HG02610 (cell line): ENCODE data around the gene PIN4.
"Not testable (repeated sequence)": the region's sequence is repeated elsewhere in the genome, so short reads cannot be mapped to it uniquely, and the experiment has no call there.

Experiments used
- ATAC-seq: cut with Tn5 transposase; IDR thresholded peaks from one replicate; pipeline ENCODE4 v1.9.1; 2021; ENCODE audit warnings: mild to moderate bottlenecking, moderate library complexity; ENCODE audit not compliant: unreplicated experiment

The PIN4 gene

DNA sequence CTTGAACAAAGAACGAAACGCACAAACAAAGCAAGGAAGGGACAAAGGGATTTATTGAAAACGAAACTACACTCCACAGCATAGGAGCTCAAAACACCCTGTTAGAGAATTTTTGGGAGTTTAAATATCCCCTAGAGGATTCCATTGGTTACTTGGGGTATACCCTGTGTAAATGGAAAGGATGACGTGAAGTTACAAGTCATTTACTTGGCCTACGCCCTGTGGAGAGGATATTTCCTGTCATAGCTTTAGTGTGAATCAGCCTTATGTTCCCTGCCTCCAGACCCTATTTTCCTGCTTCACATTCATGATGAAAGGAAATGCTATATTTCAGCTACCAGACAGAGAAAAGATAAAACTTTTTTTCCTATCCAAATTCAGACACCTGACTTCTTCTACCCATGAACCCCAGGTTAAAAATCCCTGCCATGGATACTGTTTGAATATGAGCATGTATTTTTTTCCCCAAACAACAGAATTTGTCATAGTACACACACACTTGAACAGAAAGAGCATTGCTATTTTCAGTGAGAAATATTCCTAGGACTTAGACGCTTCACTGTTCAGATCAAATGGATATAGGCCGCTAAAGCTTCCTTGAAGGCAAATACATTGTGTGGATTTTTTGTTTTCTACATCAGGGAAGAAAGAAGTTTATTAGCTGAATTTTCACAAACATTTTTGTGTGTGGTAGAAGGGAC lies 20.4 kb downstream of the PIN4 start:
- no peak for ATAC-seq

DNA sequence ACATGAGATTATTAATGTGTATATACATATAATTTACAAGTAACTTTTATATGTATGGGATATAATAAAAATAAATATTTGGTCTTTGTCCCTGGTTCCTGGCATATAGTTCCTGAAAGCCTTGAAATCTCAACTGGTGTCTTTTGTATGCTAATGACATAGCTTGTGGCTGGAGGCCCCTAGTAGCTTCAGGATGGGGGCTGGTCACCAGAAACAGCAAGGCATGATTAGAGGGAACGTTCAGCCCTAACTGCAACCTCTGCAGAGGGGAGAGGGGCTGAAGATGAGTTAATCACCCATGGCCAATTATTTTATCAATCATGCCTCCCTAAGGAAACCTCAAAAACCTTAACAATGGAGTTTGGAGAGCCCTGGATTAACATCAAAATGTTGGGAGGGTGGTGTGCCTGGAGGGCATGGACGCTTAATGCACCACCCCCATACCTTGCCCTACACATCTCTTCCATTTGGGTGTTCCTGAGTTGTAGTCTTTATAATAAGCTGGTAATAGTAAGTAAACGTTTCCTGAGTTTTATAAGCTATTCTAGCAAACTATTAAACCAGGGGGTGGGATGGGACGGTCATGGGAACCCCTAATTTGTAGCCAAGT lies 21.3 kb downstream of the PIN4 start:
- no peak for ATAC-seq

DNA sequence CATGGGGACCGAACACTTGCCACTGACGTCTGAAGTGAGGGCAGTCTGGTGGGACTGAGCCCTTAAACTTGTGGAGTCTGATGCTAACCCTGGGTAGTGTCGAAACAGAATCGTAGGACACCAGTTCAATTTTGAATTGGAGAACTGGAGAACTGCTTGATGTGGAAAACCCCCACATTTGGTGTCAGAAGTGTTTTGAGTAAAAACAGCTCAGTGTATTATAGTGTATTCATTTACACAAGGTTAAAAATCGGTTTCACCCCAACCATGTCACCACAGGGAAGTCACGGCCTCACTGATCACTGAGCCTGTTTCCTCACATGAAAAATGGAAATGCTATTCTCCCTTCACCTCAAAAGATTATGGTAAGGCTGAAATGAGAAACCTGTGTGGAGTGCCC lies 21.9 kb downstream of the PIN4 start:
- no peak for ATAC-seq

GRCh38 chrX:72205706-72206105 lies 24.1 kb downstream of the PIN4 start:
- no peak for ATAC-seq

DNA sequence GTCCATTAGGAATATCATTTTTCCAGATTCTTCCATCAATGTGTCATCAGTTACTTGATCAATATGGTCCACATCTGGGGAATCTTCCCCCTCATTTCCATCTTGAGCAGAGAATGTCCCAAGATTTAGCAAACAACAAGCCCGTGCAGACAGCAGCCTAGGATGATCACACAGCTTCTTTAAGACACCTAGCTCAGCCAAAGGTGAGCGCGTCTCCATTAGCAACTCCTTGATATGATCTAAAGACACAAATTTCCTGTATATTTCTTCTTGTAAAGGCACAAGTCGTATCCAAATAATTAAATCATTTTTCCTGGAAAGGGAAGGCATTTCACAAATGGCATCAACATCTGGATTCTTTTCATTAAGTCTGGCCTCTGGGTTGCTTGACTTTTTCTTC lies 25.8 kb downstream of the PIN4 start:
- ATAC-seq, result no peak

- no peak for ATAC-seq
Observed at GRCh38 chrX:72208126-72208800, 26.7 kb downstream of the PIN4 start.

DNA sequence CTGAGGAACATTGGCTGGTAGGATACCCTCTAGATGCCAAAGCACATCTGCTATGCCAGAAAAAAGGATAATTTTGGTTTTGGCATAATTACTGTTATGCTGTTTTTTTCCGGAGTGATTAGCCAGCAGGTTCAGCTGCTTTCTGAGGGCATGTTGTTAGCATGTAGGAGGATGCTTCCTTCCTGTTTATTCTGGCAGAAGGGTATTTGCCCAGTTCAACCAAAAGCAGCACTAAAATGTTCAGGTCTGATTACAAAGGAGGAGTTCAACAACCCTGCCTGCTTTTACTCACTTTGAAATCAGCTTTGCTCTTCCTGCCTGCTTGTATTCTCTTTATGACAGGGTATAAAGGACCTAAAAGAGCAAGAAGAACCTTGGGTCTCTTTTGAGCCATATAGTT lies 35.4 kb downstream of the PIN4 start:
- no peak for ATAC-seq

DNA sequence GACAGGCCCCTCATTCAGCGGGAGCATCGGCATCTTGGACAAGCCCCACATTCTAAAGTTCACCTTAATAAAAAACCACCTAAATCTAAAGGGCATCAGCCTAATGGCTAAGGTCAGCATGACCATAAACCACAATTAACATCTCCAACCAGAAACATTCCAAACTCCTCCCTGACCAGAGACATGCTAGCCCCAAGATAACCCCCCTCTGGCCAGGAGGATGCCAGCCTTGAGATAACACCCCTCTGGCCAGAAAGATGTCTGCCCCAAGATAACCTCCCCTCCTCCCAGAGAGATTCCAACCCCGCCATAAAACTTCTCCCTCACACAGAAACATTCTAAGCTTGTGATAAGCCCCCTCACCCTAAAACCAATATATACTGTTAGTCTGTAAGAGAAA lies 38.8 kb downstream of the PIN4 start:
- ATAC-seq, result not testable (repeated sequence)

GRCh38 chrX:72230290-72230689 lies 48.7 kb downstream of the PIN4 start:
- no peak for ATAC-seq

DNA sequence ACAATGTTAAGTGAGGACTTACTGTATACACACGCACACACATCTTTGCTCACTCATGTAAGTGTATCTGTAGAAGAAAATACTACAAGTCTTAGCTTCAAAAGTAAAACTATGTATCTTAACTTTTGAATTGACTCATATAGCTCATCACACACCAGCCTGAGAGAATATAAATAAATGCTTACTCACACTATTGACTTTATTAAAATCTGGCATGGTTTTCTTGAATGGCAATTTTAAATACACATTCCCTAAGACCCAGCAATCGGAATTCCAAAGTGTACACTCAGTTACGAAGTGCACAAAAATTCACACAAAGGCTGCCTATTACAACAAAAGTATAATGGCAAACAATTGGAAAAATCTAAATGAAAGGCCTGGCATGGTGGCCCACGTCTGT lies 55.3 kb downstream of the PIN4 start:
- ATAC-seq, result no peak

DNA sequence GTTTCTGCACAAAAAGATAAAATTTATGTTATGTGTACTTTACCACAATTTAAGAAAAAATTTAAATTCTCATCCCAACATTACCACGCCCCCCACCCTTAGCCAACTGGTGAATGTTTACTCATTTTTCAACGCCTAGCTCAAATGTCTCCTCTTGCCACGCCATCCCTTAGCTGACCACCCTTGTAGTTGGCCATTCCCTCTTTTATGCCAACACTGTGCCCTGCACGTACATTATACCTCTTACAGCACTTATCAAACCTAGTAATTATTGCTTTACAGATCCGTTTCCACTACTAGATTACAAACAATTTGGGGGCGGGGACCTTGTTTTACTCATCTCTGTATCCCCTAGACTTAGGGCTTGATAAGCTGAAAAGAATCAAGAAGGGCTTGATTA lies 56.6 kb downstream of the PIN4 start:
- ATAC-seq, result no peak

DNA sequence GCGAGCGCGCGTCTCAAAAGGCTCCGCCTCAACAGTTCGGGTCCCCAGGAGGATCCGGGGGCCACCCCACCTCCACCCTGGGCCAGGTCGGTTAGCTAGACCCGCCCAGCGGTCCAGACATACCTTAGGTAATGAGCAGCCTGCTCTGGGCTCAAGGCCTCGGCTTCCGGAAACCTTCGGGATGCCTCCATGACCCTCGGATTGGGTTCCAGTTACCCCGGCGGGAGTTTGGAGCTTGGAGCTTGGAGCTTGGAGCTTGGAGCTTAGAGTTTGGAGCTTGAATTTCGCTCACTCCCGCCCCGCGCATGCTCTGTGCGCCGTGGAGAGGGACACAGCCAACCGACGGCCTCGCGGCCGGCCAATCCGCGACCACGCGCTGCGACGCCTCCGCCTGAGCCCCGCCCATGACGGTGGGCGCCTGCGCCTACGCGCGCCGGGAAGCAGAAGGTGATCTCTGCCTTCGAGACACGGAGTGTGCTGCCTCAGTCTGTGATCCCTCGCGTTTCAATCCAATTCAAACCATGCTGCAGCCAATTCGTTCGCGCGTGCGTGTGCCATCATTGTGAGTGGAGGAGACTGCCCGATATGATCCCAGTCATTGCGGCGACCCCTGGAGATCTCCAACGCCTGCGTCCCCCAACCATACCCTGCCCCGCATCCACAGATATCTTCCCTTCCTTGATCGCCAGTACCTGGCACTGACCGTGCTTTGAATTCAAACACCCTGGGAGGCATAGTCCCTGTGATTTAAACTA lies 57.3 kb downstream of the PIN4 start, which contains the start of gene ERCC6L:
TSS of gene ERCC6L (minus strand) at position 307 of the 755 bp plus-strand sequence. CDS start at position 191, 116 bp downstream.
- peak; percentile 99 for ATAC-seq

- ATAC-seq, result no peak
Observed at GRCh38 chrX:72240976-72241375, 59.4 kb downstream of the PIN4 start.

- ATAC-seq, result no peak
Observed at GRCh38 chrX:72243472-72243871, 61.9 kb downstream of the PIN4 start.

GRCh38 chrX:72245461-72246089 lies 64.0 kb downstream of the PIN4 start:
- no peak for ATAC-seq

DNA sequence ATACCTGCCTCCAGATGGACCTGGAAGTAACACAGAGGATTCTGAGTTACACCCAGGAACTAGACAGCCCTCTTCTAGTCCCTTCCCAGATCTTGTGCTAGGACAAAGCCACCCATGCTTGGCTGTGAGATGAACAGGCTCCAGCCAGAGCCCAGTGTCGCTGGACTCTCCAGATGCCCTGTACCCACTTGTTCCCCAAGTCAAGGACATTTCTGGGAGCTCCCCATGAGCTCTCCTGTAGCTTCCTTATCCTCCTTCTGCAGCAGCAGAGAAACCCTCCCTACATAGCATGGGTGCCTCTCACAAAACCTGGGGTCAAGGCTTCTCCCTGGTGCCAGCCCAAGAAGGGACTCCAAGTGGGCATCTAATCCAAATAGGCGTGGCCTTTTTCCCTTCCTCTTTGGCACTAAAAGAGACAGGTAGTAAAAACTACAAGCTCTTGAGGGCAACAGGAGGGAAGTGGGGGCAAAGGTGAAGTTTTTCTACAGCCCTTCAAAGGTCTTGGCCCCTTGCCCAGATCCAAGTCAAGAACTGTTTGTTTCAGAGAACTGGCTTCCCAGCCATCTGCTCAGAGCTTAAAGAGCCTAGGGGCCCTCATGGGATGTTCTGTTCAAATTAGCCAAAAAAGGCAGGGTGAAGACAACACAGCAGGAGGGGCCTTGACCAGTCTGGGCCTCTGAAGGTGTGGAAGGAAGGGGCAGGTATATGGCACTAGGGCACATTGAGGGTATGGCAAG lies 65.8 kb downstream of the PIN4 start:
- no peak for ATAC-seq
